H1 (cell line): ENCODE data around the gene NEU2. TPM values are rescaled to one million over a fixed set of nuclear protein-coding genes. Genes with fewer than 3 reads are reported as not detected.

Experiments
- SUZ12 ChIP-seq: fragments of 200-600 bp; sonication (generic); IDR thresholded peaks from 2 replicates; pipeline ENCODE4 v1.6.1; 2012; ENCODE audit warnings: mild to moderate bottlenecking, inconsistent platforms, low read length, moderate library complexity, mixed read lengths
- polyA plus RNA-seq, 7 experiments: library from polyadenylated mRNA; depleted of rRNA in 3 of 7; stranded (reverse) in 5 of 7; unstranded in 2 of 7; fragments of >200 nt in 5 of 7; fragments of 200-250 nt in 2 of 7; gene quantifications; 1 replicate in 5 of 7; 2 replicates in 1 of 7; 4 replicates in 1 of 7; pipeline versions ENCODE4 v1.2.1 to v1.2.3, GENCODE V29; 2011 to 2013; ENCODE audit warnings: missing spikeins in 2 of 7, mixed read lengths in 2 of 7
- total RNA-seq: library from RNA; stranded (reverse); fragmentation: NEBNext Ultra II Directional; extraction: Animal tissue kit (Norgen Biotek cat#: 25700); gene quantifications from 2 replicates; pipeline ENCODE4 v1.2.1, GENCODE V29; 2021

The NEU2 gene
- total and polyA plus RNA-seq, 2 of the 8 experiments (the other 6 are each of a cell fraction or from before 2014, with no cell fraction given) = 0.12 TPM; not detected in 1

DNA sequence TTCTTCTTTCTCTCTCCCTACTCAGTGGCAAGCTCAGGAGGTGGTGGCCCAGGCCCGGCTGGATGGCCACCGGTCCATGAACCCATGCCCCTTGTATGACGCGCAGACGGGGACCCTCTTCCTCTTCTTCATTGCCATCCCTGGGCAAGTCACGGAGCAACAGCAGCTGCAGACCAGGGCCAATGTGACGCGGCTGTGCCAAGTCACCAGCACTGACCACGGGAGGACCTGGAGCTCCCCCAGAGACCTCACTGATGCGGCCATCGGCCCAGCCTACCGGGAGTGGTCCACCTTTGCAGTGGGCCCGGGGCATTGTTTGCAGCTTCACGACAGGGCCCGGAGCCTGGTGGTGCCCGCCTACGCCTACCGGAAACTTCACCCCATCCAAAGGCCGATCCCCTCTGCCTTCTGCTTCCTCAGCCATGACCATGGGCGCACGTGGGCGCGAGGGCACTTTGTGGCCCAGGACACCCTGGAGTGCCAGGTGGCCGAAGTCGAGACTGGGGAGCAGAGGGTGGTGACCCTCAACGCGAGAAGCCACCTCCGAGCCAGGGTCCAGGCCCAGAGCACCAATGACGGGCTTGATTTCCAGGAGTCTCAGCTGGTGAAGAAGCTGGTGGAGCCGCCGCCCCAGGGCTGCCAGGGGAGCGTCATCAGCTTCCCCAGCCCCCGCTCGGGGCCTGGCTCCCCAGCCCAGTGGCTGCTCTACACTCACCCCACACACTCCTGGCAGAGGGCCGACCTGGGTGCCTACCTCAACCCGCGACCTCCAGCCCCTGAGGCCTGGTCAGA, 1.8 kb downstream of the NEU2 start (continued):
- no peak for TF ChIP-seq SUZ12
